GM19397 (cell line): ENCODE results near the gene STK11IP.

ENCODE experiments used
- ATAC-seq: cut with Tn5 transposase; IDR thresholded peaks from one replicate; pipeline ENCODE4 v1.9.1; 2021; ENCODE audit warnings: mild to moderate bottlenecking, moderate library complexity; ENCODE audit not compliant: unreplicated experiment

STK11IP gene

DNA sequence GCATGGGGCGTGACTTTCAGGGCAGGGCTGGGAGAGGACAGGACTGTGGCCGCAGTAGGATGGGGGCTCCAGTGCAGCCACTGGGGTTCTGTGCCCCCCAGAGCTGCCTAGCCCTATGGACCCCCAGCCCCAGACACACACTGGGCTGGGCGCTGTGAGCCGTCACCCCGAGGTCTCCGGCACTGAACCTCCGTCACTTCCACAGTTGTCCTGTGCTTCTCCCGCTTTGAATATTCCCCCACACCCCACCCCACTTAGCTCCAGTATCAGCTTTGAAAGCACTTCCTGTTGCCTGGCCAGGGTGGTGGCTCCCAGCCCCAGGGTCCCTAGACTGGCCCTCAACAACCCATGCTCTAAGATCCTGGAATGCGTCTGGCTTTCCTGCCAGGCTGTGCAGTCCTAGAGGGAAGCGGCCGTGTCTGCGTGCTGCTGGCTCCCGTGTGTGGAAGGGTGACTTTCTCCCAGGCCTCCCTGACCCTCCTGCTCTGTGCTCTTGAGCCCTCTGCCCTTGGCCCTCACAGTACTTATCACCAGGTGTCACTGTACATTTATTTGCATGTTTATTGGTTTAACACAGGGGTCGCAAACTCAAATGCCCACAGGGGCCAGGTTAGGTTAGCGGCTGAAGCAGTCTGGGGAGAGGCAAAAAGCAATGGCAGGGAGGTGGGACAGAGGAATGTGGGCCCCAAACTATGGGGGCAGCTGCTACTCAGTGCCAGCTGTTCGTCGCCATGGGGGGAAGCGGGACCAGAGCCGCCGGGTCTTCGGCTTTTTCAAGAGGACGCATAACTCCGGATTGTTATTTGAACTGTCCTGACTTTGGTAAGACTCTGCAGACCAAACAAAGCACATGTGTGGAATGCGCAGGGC is 36.2 kb upstream of the STK11IP start:
- no peak for ATAC-seq

DNA sequence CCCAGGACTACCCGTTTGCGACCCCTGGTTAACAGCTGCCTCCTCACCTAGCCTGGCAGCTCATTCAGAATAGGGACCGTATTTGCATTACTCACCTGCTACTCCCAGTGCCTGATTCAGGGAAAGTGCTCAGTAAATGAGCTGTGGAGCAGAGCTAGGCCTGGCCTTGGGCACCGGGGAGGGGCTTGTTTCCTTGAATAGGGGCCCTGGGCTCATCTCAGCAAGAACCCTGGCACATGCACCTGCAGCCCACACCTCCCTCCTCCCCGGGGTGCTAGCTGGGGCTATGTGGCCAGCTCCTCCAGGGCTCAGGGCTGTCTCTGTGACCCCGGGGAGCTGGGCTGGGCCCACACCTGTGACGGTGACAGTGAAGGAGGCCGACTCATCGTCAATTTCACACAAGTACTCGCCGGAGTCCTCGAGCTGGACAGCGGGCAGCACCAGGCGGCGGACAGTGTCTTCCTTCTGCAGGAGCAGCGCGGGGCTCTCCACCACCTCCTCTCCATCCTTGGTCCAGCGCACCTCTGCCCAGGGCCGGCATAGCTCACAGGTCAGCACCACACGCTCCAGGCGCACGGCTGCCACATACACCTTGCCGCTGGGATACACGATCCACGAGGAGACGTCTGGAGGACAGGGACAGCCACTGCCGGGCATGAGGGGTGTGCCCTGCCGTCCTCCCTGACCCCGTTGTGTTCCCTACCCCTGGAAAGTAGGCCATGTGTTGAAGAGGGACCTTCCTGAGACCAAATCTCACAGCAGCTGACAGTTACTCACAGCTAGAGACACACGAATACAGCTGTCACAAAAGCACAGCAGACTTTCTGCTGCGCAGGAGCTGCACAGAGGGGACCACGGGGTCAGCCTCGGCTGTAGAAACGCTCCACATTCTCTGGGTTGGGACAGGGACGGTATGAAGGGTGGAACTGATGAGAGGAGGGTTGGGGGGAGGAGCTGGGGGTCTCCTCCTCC is 35.3 kb upstream of the STK11IP start:
- no peak for ATAC-seq

DNA sequence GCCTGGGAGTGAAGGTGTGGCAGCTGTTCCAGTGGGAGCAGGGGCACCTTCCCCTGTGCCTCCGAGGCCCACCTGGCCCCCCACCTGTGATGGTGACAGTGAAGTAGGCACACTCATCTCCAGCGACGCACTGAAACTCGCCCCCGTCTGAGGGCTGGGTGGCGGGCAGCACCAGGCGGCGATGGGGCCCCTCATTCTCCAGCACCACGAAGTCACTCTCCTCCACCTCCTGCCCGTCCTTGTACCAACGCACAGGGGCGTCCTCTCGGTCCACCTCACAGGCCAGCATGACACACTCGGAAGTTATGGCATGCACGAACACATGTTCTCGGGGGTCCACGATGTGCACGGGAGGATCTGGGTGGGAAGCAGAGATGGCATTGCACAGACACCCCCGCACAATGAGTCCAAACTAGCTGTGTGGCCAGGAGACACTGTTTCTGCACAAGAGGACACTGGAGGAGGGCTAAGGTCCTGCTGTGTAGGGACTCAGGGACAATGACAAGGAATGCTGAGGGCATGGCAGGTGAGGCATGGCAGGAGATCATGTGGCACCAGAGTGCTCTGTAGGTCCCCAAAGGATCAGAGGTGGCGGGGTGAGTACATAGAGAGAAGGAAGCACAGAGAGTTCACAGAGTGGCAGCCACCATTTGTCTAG is 34.3 kb upstream of the STK11IP start:
- no peak for ATAC-seq

DNA sequence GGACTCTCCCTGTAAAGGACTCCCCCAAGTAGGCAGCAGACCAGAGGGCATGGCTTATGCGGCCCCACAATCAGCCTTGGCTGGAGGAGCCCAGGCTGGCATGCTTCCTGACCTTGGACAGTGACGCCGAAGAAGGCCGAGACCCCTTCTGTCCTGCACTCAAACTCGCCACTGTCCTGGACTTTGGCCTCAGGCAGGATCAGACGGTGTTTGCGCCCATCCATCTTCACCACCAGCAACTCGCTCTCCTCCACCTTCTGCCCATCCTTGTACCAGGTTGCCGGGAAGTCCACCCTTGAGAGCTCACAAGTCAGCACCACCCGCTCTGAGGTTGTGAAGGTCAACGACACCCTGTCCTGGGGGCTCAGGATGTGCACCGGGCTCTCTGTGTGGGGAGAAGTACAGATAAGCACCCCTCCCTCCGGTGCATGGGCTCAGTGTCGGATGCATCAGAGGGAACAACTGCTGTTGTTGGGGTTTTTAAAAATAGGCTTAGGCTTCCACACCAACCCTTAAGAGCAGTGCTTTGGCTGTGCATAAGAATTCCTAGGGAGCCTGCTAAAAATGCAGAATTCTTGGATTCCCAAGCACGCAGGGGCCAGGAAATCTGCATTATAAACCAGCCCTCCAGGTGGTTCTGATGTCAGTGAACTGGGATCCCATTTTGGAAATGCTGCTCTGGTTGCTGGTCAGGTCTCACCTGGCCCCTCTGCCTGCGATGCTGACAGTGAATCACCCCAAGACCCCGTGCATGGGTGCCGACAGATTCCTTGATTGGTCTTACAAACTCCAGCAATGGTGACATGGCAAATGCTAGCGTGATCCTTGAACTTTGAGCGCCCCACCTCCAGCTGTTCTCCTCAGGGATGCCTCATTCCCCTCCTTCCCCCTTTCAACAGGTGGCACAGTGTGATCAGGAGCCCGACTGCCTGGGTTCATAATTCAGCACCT is 32.3 kb upstream of the STK11IP start:
- ATAC-seq, result no peak

DNA sequence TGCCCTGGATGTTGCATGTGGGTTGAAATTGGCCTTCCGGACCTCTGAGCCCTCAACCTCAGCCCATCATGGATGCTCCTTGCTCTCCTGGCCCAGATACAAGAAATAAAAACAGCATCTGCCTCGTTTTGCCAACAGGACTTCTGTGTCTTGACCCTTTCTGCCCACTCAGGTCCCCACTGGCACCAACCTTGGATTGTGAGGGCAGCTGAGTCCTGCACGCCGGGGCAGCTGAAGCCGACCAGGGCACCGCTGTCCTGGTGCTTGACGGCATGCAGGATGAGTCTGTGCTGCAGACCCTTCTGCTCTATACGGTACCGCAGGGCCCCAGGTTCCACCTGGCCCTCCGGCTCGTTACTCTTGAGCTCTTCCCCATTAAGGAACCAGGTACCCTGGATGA is 31.0 kb upstream of the STK11IP start:
- no peak for ATAC-seq

DNA sequence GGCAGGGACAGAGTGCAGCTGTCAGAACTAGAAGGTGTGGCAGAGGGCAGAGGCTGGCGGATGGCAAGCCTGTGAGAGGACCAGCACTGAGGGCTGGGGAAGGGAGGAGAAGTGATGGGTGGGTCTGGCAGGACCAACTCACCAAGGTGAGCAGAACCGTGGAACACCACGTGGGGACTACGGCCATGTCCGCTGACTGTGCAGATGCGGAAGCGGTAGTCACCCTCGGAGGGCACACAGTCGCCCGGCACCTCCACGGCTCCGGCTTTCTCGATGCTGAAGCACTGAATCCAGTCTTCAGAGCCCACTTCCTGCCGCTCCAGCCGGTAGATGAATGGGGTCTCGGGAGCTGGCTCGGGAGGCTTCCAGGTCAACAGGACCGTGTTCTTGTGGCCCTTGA is 30.5 kb upstream of the STK11IP start:
- ATAC-seq, result no peak

DNA sequence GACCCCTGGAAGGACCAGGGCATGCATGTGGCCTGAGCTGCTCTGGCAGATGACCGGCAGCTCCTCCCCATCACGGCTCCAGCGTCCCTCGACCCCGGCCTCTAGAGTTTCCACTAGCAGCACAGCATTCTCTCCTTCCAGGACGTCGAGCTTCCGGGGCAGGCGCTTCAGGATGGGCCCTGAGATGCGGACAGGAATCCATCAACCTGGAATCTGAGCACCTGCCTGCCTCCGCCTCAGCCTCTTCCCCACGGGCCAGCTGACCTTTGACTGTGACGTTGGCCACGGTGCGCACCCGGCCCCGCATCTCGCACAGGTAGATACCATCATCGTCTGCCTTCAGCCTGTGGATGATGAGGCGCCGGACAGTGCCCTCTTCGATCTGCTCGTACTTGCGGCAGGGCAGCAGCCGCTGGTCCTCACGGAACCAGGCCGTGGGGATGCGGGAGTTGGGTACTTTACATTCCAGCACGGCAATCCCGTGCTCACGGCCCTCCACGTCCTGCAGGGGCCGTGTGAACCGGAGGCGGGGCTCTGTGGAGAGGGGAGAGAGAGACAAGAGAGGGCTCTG is 29.8 kb upstream of the STK11IP start:
- no peak for ATAC-seq

DNA sequence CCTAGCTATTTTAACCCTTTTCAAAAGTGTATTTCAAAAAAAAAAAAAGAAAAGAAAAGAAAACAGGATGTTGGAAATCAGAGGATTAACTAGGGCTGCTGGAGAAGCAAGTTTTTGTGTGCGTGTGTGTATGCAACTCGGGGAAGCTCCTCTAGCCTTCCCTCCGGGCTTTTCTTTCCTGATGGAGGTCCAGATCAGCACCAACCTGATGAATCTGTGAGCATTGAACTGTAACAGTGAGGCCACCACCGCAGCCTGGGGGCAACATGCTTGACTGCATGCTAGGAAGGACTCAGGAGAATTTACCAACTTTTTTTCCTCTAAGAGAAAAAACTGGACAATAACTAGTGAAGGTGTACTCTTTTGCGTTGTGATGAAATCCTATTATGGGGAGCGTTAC is 28.6 kb upstream of the STK11IP start:
- no peak for ATAC-seq

DNA sequence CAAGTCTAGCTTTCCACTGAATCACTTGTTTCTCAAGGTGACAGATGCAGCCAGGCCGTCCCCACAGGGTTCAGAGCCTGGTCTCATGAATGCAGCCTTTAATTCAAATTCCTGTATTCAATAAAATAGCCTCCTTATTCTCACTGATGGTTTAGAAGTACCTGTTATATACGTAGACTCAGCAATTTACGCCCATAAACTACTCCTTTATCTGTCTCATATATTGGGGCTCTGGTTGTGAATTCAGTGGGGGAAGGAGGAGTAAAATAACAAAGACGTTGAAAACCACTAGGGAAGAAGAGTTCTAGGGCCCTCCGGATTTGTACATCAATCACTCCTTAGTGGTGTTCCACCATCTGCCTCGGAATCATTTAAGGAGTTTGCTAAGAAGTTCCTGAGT is 28.0 kb upstream of the STK11IP start:
- ATAC-seq, result no peak

DNA sequence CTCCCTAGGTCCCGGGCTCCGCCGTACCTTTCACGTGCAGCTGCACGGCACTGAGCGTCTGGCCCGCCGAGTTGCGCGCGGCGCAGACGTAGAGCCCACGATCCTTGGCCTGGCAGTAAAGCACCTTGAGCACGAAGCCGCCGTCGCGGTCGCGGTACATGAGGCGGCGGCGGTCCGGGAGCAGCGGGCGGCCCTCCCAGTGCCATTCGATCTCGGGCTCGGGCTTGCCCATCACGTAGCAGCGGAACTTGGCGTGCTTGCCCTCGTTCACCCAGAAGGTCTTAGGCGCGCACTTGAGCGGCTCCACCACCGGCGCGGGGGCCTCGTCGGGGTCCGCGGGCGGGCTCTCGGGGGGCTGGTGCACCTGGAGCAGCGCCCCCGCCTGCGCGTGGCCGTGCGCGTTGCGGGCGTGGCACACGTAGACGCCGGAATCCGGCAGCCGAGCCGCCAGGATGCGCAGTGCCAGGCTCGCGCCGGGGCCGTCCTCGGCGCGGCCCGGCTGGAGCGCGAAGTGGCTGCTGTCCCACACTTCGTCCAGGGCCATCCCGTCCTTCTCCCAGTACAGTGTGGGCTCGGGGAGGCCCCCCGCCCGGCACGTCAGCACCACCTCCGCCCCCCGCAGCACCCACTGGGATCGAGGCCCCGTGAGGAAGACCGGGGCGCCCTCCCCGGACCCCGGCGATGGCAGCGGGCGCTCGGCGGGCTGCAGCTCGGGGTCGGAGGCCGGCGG is 27.3 kb upstream of the STK11IP start:
- no peak for ATAC-seq

DNA sequence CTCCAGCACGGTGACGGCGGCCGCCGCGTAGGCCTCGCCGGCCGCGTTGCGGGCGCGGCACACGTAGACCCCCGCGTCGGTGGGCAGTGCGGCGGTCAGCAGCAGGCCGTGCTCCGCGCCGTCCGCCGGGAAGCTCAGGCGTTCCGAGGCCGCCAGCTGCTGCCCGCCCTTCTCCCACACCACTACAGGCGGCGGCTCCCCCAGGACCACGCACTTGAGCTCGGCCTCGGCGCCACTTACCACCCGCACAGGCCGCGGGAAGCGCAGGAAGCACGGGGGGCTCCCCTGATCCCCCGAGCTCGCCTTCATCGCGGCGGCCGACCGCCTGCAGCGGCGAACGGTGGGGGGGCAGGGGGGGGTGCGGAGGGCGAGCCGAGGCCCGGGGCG is 26.7 kb upstream of the STK11IP start:
- no peak for ATAC-seq

DNA sequence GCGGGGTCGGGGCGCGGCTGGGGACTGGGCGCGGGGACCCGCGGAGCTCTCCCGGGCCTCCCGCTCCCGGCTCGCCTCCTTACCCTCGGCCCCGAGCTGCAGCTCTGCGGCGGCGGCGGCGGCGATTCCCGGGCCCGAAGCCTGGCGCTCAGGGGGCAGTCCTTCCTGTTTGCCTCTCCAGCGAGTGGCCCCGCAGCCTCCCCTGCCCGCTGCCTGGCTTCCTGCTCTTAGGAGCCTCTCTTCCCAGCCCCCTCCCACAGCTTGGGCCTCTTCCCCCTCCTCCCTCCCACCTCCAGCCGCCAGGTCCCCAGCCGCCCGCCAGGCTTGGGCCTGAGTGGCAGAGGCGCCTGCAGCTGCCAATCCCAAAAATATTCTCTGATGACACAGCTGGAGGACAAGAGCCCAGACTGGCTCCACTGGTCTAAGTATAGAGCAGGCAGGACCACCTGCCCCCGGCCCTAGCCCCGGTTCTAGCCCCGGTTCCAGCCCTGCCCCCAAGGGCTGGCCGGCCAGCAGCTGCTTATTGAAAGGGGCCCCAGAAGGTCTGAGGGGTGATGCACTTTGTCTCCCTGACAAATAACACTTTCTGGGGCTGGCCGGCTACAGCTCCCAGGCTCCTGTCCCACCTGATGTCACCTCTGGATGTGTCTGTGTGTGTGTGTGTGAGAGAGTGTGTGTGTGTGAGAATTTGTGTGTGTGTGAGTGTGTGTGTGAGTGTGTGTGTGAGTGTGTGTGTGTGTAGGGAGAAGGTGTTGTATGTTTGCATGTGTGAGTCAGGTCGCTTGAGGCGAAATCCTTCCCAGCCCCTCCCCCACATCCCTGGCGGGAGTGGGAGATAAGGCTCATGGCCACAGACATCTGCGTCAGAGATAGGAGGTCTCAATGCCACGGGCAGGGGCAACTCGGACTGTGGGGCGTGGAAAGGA is 26.1 kb upstream of the STK11IP start, which contains the start of gene OBSL1:
Gene OBSL1, minus strand, starts transcription at position 229 of the 926 bp plus-strand sequence. CDS start 307 bp downstream, outside the sequence.
- no peak for ATAC-seq

DNA sequence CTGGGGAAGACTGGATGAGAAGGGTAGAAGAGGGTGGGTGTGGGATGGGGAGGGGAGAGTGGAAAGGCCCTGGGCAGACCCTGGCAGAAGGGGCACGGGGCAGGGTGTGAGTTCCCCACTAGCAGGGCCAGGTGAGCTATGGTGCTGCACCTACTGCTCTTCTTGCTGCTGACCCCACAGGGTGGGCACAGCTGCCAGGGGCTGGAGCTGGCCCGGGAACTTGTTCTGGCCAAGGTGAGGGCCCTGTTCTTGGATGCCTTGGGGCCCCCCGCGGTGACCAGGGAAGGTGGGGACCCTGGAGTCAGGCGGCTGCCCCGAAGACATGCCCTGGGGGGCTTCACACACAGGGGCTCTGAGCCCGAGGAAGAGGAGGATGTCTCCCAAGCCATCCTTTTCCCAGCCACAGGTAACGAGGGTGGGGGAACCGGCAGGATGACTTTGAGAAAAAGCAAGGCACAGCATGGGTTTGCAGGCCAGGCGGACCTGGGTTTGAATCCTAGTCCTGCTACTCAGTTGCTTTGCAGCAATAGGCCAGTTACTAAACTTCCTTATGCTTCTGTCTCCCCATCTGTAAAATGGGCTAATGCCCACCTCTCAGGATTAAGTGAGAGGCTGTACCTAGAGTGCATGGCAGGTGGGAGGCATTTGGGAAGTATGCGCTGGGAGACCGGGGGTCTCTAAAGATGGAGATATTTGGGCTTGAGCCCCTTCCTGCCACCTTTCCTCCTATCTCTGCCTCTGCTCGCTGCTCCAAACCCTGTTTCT is 25.2 kb upstream of the STK11IP start, which contains the start of gene INHA:
Gene INHA, plus strand, starts transcription at position 74 of the 765 bp plus-strand sequence. Its CDS starts 65 bp downstream, at position 139.
- ATAC-seq, result no peak

DNA sequence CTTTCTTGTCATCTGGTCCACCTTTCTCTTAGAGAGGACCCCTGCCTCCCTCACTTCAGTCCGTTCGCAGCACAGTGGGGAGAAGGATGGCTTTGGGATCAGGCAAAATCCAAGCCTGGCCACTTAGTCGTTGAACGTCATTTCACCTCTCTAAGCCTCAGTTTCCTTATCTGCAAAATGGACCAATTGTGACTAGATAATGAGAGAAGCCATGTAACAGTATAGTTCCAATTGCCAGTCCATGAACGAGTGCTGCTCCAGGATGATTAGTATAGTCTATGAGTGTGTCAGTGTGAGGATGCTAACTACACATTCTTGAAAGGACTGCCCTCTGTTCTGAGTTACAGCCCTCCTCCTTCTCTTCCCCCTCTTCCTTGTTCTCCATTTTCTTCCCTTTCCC is 24.5 kb upstream of the STK11IP start:
- ATAC-seq, result no peak

DNA sequence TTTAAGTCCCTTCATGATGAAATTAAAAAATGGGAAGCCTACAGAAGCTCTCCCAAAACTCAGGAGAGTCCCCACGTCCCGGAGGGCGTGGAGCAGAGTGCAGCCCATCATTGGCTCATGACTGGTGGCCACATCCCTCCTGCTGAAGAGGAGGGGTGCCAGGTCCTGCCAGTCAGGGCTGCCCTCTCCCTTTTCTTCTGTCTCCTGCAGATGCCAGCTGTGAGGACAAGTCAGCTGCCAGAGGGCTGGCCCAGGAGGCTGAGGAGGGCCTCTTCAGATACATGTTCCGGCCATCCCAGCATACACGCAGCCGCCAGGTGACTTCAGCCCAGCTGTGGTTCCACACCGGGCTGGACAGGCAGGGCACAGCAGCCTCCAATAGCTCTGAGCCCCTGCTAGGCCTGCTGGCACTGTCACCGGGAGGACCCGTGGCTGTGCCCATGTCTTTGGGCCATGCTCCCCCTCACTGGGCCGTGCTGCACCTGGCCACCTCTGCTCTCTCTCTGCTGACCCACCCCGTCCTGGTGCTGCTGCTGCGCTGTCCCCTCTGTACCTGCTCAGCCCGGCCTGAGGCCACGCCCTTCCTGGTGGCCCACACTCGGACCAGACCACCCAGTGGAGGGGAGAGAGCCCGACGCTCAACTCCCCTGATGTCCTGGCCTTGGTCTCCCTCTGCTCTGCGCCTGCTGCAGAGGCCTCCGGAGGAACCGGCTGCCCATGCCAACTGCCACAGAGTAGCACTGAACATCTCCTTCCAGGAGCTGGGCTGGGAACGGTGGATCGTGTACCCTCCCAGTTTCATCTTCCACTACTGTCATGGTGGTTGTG is 23.0 kb upstream of the STK11IP start:
- ATAC-seq, result no peak
